T-helper 2 cell treated with Interferon-gamma antibody and Interleukin-4, amounts not matched to agents 5 μg/mL and 100 μg/mL, for 36 hours (primary cell): ENCODE data around the gene SLC25A51.

ENCODE experiments used
- DNase-seq: peaks from one replicate; pipeline ENCODE4 v3.0.0; 2021; ENCODE audit warnings: low spot score
- H3K27ac Mint-ChIP-seq: one replicate; pipeline ENCODE4 v1.8.0; 2021; ENCODE audit warnings: mild to moderate bottlenecking, mixed read lengths
- H3K27me3 Mint-ChIP-seq: one replicate; pipeline ENCODE4 v1.8.0; 2021; ENCODE audit warnings: low read depth, mixed read lengths
- H3K36me3 Mint-ChIP-seq: one replicate; pipeline ENCODE4 v1.8.0; 2021; ENCODE audit warnings: low read depth, mixed read lengths
- H3K4me1 Mint-ChIP-seq: one replicate; pipeline ENCODE4 v1.8.0; 2021; ENCODE audit warnings: low read depth, mixed read lengths
- H3K4me3 Mint-ChIP-seq: one replicate; pipeline ENCODE4 v1.8.0; 2022; ENCODE audit warnings: mild to moderate bottlenecking, moderate library complexity, mixed read lengths
- H3K9me3 Mint-ChIP-seq: one replicate; pipeline ENCODE4 v1.8.0; 2021; ENCODE audit warnings: mixed read lengths

SLC25A51 gene

GRCh38 chr9:37943345-37944265 lies 39.7 kb upstream of the SLC25A51 start:
- Mint-ChIP-seq H3K36me3 (no peaks in the 10 kb centered on the region), H3K27me3 (no peaks in the 10 kb centered on the region), H3K27ac (no peak overlapping the region), H3K4me3 (no peak overlapping the region), H3K9me3 (no peaks in the 10 kb centered on the region), H3K4me1 (no peaks in the 10 kb centered on the region)
- no peak for DNase-seq

- no peaks in the 10 kb centered on the region for H3K36me3 Mint-ChIP-seq
- no peak for DNase-seq
- H3K4me1 Mint-ChIP-seq = no peaks in the 10 kb centered on the region
- H3K27ac Mint-ChIP-seq = no peak overlapping the region
- H3K9me3 Mint-ChIP-seq = no peaks in the 10 kb centered on the region
- no peaks in the 10 kb centered on the region for H3K27me3 Mint-ChIP-seq
- no peak overlapping the region for H3K4me3 Mint-ChIP-seq
Measured at GRCh38 chr9:37942621-37943344, 38.9 kb upstream of the SLC25A51 start.

- Mint-ChIP-seq H3K27ac (no peak overlapping the region), H3K27me3 (no peaks in the 10 kb centered on the region), H3K4me1 (no peaks in the 10 kb centered on the region), H3K4me3 (no peak overlapping the region), H3K9me3 (no peaks in the 10 kb centered on the region), H3K36me3 (no peaks in the 10 kb centered on the region)
- DNase-seq = no peak
Measured at GRCh38 chr9:37941253-37941652, 37.3 kb upstream of the SLC25A51 start.

GRCh38 chr9:37939575-37940095 lies 35.7 kb upstream of the SLC25A51 start:
- DNase-seq = no peak

GRCh38 chr9:37938121-37938891 lies 34.4 kb upstream of the SLC25A51 start:
- Mint-ChIP-seq H3K9me3 (no peaks in the 10 kb centered on the region), H3K4me3 (no peak overlapping the region), H3K4me1 (no peaks in the 10 kb centered on the region), H3K36me3 (no peaks in the 10 kb centered on the region), H3K27ac (no peak overlapping the region), H3K27me3 (no peaks in the 10 kb centered on the region)
- DNase-seq = no peak

More at GRCh38 chr9:37939575-37940095, 35.7 kb upstream of the SLC25A51 start:
- H3K4me3 Mint-ChIP-seq = no peak overlapping the region
- H3K36me3 Mint-ChIP-seq = no peaks in the 10 kb centered on the region
- no peak overlapping the region for H3K27ac Mint-ChIP-seq
- no peaks in the 10 kb centered on the region for H3K27me3 Mint-ChIP-seq
- no peaks in the 10 kb centered on the region for H3K9me3 Mint-ChIP-seq
- no peaks in the 10 kb centered on the region for H3K4me1 Mint-ChIP-seq

- no peaks in the 10 kb centered on the region for H3K27me3 Mint-ChIP-seq
- H3K27ac Mint-ChIP-seq = no peak overlapping the region
- no peaks in the 10 kb centered on the region for H3K36me3 Mint-ChIP-seq
- no peak for DNase-seq
- H3K4me3 Mint-ChIP-seq = no peak overlapping the region
- no peaks in the 10 kb centered on the region for H3K4me1 Mint-ChIP-seq
- no peaks in the 10 kb centered on the region for H3K9me3 Mint-ChIP-seq
Measured at GRCh38 chr9:37937366-37937765, 33.4 kb upstream of the SLC25A51 start.

GRCh38 chr9:37936965-37937364 lies 33.0 kb upstream of the SLC25A51 start:
- DNase-seq = no peak
- Mint-ChIP-seq H3K4me1 (no peaks in the 10 kb centered on the region), H3K9me3 (no peaks in the 10 kb centered on the region)

GRCh38 chr9:37936376-37936775 lies 32.4 kb upstream of the SLC25A51 start:
- no peak for DNase-seq
- Mint-ChIP-seq H3K27ac (no peak overlapping the region), H3K27me3 (no peaks in the 10 kb centered on the region)

More at GRCh38 chr9:37936965-37937364, 33.0 kb upstream of the SLC25A51 start:
- Mint-ChIP-seq H3K36me3 (no peaks in the 10 kb centered on the region), H3K4me3 (no peak overlapping the region), H3K27ac (no peak overlapping the region), H3K27me3 (no peaks in the 10 kb centered on the region)

GRCh38 chr9:37935096-37935495 lies 31.2 kb upstream of the SLC25A51 start:
- H3K4me3 Mint-ChIP-seq = no peak overlapping the region
- no peak for DNase-seq
- H3K4me1 Mint-ChIP-seq = no peaks in the 10 kb centered on the region
- no peaks in the 10 kb centered on the region for H3K9me3 Mint-ChIP-seq
- no peaks in the 10 kb centered on the region for H3K27me3 Mint-ChIP-seq
- no peak overlapping the region for H3K27ac Mint-ChIP-seq
- H3K36me3 Mint-ChIP-seq = no peaks in the 10 kb centered on the region

More at GRCh38 chr9:37936376-37936775, 32.4 kb upstream of the SLC25A51 start:
- Mint-ChIP-seq H3K36me3 (no peaks in the 10 kb centered on the region), H3K4me1 (no peaks in the 10 kb centered on the region), H3K9me3 (no peaks in the 10 kb centered on the region), H3K4me3 (no peak overlapping the region)

- DNase-seq = no peak
- no peak overlapping the region for H3K27ac Mint-ChIP-seq
- H3K4me3 Mint-ChIP-seq = no peak overlapping the region
- no peaks in the 10 kb centered on the region for H3K27me3 Mint-ChIP-seq
- H3K9me3 Mint-ChIP-seq = no peaks in the 10 kb centered on the region
- no peaks in the 10 kb centered on the region for H3K4me1 Mint-ChIP-seq
- H3K36me3 Mint-ChIP-seq = no peaks in the 10 kb centered on the region
Measured at GRCh38 chr9:37931592-37931991, 27.7 kb upstream of the SLC25A51 start.

GRCh38 chr9:37929441-37929895 lies 25.5 kb upstream of the SLC25A51 start:
- H3K27me3 Mint-ChIP-seq = no peaks in the 10 kb centered on the region
- H3K4me3 Mint-ChIP-seq = no peak overlapping the region
- no peak overlapping the region for H3K27ac Mint-ChIP-seq
- DNase-seq = no peak
- peaks cover 2% of the 10 kb centered on the region for H3K4me1 Mint-ChIP-seq
- H3K9me3 Mint-ChIP-seq = no peaks in the 10 kb centered on the region
- no peaks in the 10 kb centered on the region for H3K36me3 Mint-ChIP-seq

- Mint-ChIP-seq H3K27me3 (no peaks in the 10 kb centered on the region), H3K4me3 (no peak overlapping the region), H3K27ac (no peak overlapping the region)
Measured at GRCh38 chr9:37928552-37929430, 24.9 kb upstream of the SLC25A51 start.

More at GRCh38 chr9:37928552-37929430, 24.9 kb upstream of the SLC25A51 start:
- Mint-ChIP-seq H3K9me3 (no peaks in the 10 kb centered on the region), H3K4me1 (peaks cover 2% of the 10 kb centered on the region), H3K36me3 (no peaks in the 10 kb centered on the region)
- no peak for DNase-seq
